HTERT RPE-1 (cell line): ENCODE measurements around the gene HECA.
"Not testable (repeated sequence)": the region's sequence is repeated elsewhere in the genome, so short reads cannot be mapped to it uniquely, and the experiment has no call there.

Experiments
- in situ Hi-C: fragments of 300-500 bp; cut with MboI; formaldehyde crosslinking; loops from 4 replicates; pipeline ENCODE4 v1.14.3; 2020; ENCODE audit warnings: low sequenced_read_pairs

HECA gene

GRCh38 chr6:139135578-139136545, 982 bp downstream of the HECA start:
- in situ Hi-C loops, result no loop called here

GRCh38 chr6:139137706-139138105, 2.8 kb downstream of the HECA start:
- in situ Hi-C loops, result no loop called here

- in situ Hi-C loops, result not testable (repeated sequence)
Measured at GRCh38 chr6:139140854-139141253, 6.0 kb downstream of the HECA start.

GRCh38 chr6:139142262-139142661, 7.4 kb downstream of the HECA start:
- in situ Hi-C loops, result no loop called here

- in situ Hi-C loops, result no loop called here
Measured at GRCh38 chr6:139143111-139143510, 8.2 kb downstream of the HECA start.

- in situ Hi-C loops, result no loop called here
Measured at GRCh38 chr6:139144490-139145085, 9.7 kb downstream of the HECA start.

- in situ Hi-C loops, result no loop called here
Measured at GRCh38 chr6:139145661-139146060, 10.8 kb downstream of the HECA start.

GRCh38 chr6:139146317-139146726, 11.4 kb downstream of the HECA start:
- in situ Hi-C loops, result no loop called here

- in situ Hi-C loops, result no loop called here
Measured at GRCh38 chr6:139147628-139148027, 12.7 kb downstream of the HECA start.

GRCh38 chr6:139148557-139149235, 13.8 kb downstream of the HECA start:
- in situ Hi-C loops, result no loop called here

- in situ Hi-C loops, result no loop called here
Measured at GRCh38 chr6:139149383-139149782, 14.5 kb downstream of the HECA start.

- in situ Hi-C loops, result no loop called here
Measured at GRCh38 chr6:139150920-139151319, 16.0 kb downstream of the HECA start.

GRCh38 chr6:139151425-139152087, 16.7 kb downstream of the HECA start:
- in situ Hi-C loops, result no loop called here

GRCh38 chr6:139152088-139152891, 17.4 kb downstream of the HECA start:
- in situ Hi-C loops, result no loop called here

GRCh38 chr6:139152892-139153271, 18.0 kb downstream of the HECA start:
- in situ Hi-C loops, result no loop called here

- in situ Hi-C loops, result no loop called here
Measured at GRCh38 chr6:139153855-139154254, 19.0 kb downstream of the HECA start.

- in situ Hi-C loops, result no loop called here
Measured at GRCh38 chr6:139154881-139155547, 20.1 kb downstream of the HECA start.

- in situ Hi-C loops, result no loop called here
Measured at GRCh38 chr6:139156102-139156501, 21.2 kb downstream of the HECA start.

- in situ Hi-C loops, result no loop called here
Measured at GRCh38 chr6:139156551-139156950, 21.7 kb downstream of the HECA start.

- in situ Hi-C loops, result not testable (repeated sequence)
Measured at GRCh38 chr6:139157086-139157485, 22.2 kb downstream of the HECA start.
